Measurements from ENCODE around the gene FOXP1.

Gene FOXP1

GRCh38 chr3:71136276-71136675 lies 447.3 kb downstream of the FOXP1 start:
- TF ChIP-seq TAF1 (IDR thresholded peaks at IDR 0.05; ENCODE audit: borderline replicate concordance, insufficient read depth, low read length) (no peak), SIN3A (IDR thresholded peaks at IDR 0.05; ENCODE audit: borderline replicate concordance, insufficient read depth, low read length) (no peak), POLR2AphosphoS5 (IDR thresholded peaks at IDR 0.05; ENCODE audit: low read depth, low read length) (no peak), REST (IDR thresholded peaks at IDR 0.05; ENCODE audit: insufficient read depth in 1 of 2, low read depth in 2 of 2, low read length in 2 of 2) (no peak), FOXP2 (optimal IDR thresholded peaks at IDR 0.05; ENCODE audit: borderline replicate concordance, extremely low read depth, extremely low read length, insufficient read depth) (no peak)

- TF ChIP-seq SIN3A (IDR thresholded peaks at IDR 0.05; ENCODE audit: borderline replicate concordance, insufficient read depth, low read length) (no peak), TAF1 (IDR thresholded peaks at IDR 0.05; ENCODE audit: borderline replicate concordance, insufficient read depth, low read length) (no peak), FOXP2 (optimal IDR thresholded peaks at IDR 0.05; ENCODE audit: borderline replicate concordance, extremely low read depth, extremely low read length, insufficient read depth) (no peak), REST (IDR thresholded peaks at IDR 0.05; ENCODE audit: insufficient read depth in 1 of 2, low read depth in 2 of 2, low read length in 2 of 2) (no peak), POLR2AphosphoS5 (IDR thresholded peaks at IDR 0.05; ENCODE audit: low read depth, low read length) (no peak)
Observed at GRCh38 chr3:71135373-71136088, 448.0 kb downstream of the FOXP1 start.

GRCh38 chr3:71134521-71134920 lies 449.0 kb downstream of the FOXP1 start:
- no peak for TF ChIP-seq REST (IDR thresholded peaks at IDR 0.05; ENCODE audit: insufficient read depth in 1 of 2, low read depth in 2 of 2, low read length in 2 of 2)
- no peak for TF ChIP-seq SIN3A (IDR thresholded peaks at IDR 0.05; ENCODE audit: borderline replicate concordance, insufficient read depth, low read length)
- no peak for TF ChIP-seq TAF1 (IDR thresholded peaks at IDR 0.05; ENCODE audit: borderline replicate concordance, insufficient read depth, low read length)
- TF ChIP-seq FOXP2 (optimal IDR thresholded peaks at IDR 0.05; ENCODE audit: borderline replicate concordance, extremely low read depth, extremely low read length, insufficient read depth): no peak
- no peak for TF ChIP-seq POLR2AphosphoS5 (IDR thresholded peaks at IDR 0.05; ENCODE audit: low read depth, low read length)

GRCh38 chr3:71133865-71134264 lies 449.7 kb downstream of the FOXP1 start:
- no peak for TF ChIP-seq REST (IDR thresholded peaks at IDR 0.05; ENCODE audit: insufficient read depth in 1 of 2, low read depth in 2 of 2, low read length in 2 of 2)
- no peak for TF ChIP-seq FOXP2 (optimal IDR thresholded peaks at IDR 0.05; ENCODE audit: borderline replicate concordance, extremely low read depth, extremely low read length, insufficient read depth)
- no peak for TF ChIP-seq POLR2AphosphoS5 (IDR thresholded peaks at IDR 0.05; ENCODE audit: low read depth, low read length)
- TF ChIP-seq TAF1 (IDR thresholded peaks at IDR 0.05; ENCODE audit: borderline replicate concordance, insufficient read depth, low read length): no peak
- no peak for TF ChIP-seq SIN3A (IDR thresholded peaks at IDR 0.05; ENCODE audit: borderline replicate concordance, insufficient read depth, low read length)
